Choroid plexus epithelial cell (primary cell): Measurements from ENCODE around the gene MLEC.
"Not testable (repeated sequence)": the region's sequence is repeated elsewhere in the genome, so short reads cannot be mapped to it uniquely, and the experiment has no call there.

ENCODE experiments used
- DNase-seq: peaks from one replicate; pipeline ENCODE4 v3.0.0-alpha.2; 2010; ENCODE audit warnings: low read depth
- H3K4me3 ChIP-seq: 2 replicates; pipeline ENCODE4 v1.5.1; 2011; ENCODE audit warnings: low read depth, mild to moderate bottlenecking, control low read depth, low read length, moderate library complexity
- TF ChIP-seq, protein P1 (sequence below): conservative IDR thresholded peaks from 2 replicates; pipeline ENCODE4 v1.5.1; 2011; ENCODE audit warnings: low read depth, mild to moderate bottlenecking, control low read depth, inconsistent platforms, low read length, moderate library complexity

Gene MLEC

GRCh38 chr12:120663741-120664140, 23.2 kb upstream of the MLEC start:
- H3K4me3 ChIP-seq: no peak overlapping the region
- TF ChIP-seq, protein P1, sequence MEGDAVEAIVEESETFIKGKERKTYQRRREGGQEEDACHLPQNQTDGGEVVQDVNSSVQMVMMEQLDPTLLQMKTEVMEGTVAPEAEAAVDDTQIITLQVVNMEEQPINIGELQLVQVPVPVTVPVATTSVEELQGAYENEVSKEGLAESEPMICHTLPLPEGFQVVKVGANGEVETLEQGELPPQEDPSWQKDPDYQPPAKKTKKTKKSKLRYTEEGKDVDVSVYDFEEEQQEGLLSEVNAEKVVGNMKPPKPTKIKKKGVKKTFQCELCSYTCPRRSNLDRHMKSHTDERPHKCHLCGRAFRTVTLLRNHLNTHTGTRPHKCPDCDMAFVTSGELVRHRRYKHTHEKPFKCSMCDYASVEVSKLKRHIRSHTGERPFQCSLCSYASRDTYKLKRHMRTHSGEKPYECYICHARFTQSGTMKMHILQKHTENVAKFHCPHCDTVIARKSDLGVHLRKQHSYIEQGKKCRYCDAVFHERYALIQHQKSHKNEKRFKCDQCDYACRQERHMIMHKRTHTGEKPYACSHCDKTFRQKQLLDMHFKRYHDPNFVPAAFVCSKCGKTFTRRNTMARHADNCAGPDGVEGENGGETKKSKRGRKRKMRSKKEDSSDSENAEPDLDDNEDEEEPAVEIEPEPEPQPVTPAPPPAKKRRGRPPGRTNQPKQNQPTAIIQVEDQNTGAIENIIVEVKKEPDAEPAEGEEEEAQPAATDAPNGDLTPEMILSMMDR: no peak
- peak; percentile 21 for DNase-seq

- TF ChIP-seq, protein P1: no peak
- DNase-seq: no peak
- no peak overlapping the region for H3K4me3 ChIP-seq
These were observed 20.2 kb upstream of the MLEC start for GRCh38 chr12:120666571-120667390.

- H3K4me3 ChIP-seq: no peak overlapping the region
- TF ChIP-seq, protein P1: no peak
- DNase-seq: no peak
These were observed 18.7 kb upstream of the MLEC start for GRCh38 chr12:120668091-120668867.

- TF ChIP-seq, protein P1: no peak
- peak; percentile 46 for DNase-seq
- H3K4me3 ChIP-seq: no peak overlapping the region
These were observed 17.8 kb upstream of the MLEC start for GRCh38 chr12:120668868-120669840.

DNA sequence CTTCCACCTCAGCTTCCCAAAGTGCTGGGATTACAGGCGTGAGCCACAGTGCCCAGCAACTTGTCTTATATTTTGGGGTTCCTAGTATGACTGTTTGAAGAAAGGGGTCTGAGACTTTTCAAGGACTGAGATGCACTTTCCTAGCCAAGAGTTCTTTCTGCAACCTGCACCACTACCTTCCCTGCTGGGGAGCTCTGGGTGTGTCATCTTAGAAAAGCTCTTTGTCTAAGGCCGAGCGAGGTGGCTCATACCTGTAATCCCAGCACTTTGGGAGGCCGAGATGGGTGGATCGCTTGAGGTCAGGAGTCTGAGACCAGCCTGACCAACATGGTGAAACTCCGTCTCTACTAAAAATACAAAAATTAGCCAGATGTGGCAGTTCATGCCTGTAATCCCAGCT, 16.7 kb upstream of the MLEC start:
- H3K4me3 ChIP-seq, DNase-seq: not testable (repeated sequence)

GRCh38 chr12:120670667-120671066, 16.3 kb upstream of the MLEC start:
- no peak overlapping the region for H3K4me3 ChIP-seq
- TF ChIP-seq, protein P1: no peak
- DNase-seq: no peak

GRCh38 chr12:120674097-120674636, 12.8 kb upstream of the MLEC start:
- no peak for DNase-seq
- no peak overlapping the region for H3K4me3 ChIP-seq
- TF ChIP-seq, protein P1: no peak
